ENCODE measurements around the gene DPM3.

GRCh38 chr1:155108296-155108695 lies 32.0 kb downstream of the DPM3 start:
- TF ChIP-seq CTCF (conservative IDR thresholded peaks at IDR 0.05; ENCODE audit: low read length) (no peak), EZH2phosphoT487 (IDR thresholded peaks at IDR 0.05; ENCODE audit: borderline replicate concordance) (no peak)
